ENCODE data around the gene EXOSC5.
A peak's percentile ranks its signal among the peaks of the same experiment; 100 is the strongest.
"Not testable (repeated sequence)": the region's sequence is repeated elsewhere in the genome, so short reads cannot be mapped to it uniquely, and the experiment has no call there.

EXOSC5 gene

GRCh38 chr19:41409288-41409687 lies 12.1 kb upstream of the EXOSC5 start:
- peak; percentile 66 to 75 for DNase-seq (ENCODE audit: low read depth in 1 of 2, low spot score in 1 of 2)
- peak; percentile 61; the same call in 1 of the 2 replicates for TF ChIP-seq JUND (IDR thresholded peaks at IDR 0.05; ENCODE audit: low read depth)
- in situ Hi-C loops (cut with HindIII; ENCODE audit: low pct_unique_long_range_greater_than_20kb, low sequenced_read_pairs) = no loop called here

DNA sequence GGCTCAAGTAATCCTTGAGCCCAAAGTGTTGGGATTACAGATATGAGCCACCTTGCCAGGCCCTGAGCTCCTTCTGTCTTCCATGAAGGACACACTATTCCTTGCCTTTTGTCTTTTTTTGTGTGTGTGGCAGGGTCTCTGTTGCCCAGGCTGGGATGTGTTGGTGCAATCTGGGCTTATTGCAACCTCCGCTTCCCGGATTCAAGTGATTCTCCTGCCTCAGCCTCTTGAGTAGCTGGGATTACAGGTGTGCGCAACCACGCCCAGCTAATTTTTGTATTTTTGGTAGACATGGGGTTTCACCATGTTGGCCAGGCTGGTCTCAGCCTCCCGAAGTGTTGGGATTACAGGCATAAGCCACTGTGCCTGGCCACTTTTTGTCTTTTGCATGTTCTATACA lies 11.7 kb upstream of the EXOSC5 start:
- in situ Hi-C loops (cut with HindIII; ENCODE audit: low pct_unique_long_range_greater_than_20kb, low sequenced_read_pairs); DNase-seq (ENCODE audit: low read depth in 1 of 2, low spot score in 1 of 2): not testable (repeated sequence)

DNA sequence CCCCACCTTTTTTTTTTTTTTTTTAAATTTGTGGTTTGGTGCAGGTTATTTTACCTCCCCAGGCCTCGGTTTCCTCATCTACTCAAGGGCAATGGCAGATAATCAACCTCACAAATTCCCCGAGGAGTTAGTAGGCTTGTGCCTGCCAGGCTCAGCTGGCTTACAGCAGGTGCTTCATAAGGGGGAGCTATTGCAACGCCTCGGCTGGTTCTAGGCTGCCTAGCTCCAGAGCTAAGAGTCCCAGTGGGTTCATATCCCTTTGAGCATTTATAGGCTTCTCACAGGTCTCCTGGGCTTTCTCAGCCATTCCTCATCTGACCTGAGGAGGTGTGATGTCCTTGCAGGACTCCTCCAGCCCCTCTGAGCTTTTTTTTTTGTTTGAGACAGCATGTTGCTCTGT lies 11.1 kb upstream of the EXOSC5 start:
- TF ChIP-seq JUND (IDR thresholded peaks at IDR 0.05; ENCODE audit: low read depth) = no peak
- in situ Hi-C loops (cut with HindIII; ENCODE audit: low pct_unique_long_range_greater_than_20kb, low sequenced_read_pairs) = no loop called here
- DNase-seq (ENCODE audit: low read depth in 1 of 2, low spot score in 1 of 2) = no peak

DNA sequence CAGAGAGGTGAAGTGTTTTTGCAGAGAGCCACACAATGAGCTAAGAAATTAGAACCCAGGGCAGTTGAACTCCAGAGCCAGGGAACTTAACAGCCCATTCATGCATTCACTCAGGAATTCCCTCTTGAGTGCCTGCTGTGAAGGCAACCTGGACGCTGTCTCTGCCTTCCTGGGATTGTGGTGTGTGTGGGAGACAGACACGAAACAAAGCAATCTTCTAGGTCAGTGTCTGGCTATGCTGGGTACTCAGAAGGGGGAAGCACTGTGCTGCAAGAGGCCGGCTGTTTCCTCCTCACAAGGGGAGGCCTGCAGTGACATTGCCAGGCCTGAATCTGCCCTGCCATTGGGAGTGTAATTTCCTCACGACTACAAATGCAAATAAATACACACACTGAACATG lies 10.1 kb upstream of the EXOSC5 start:
- no peak for DNase-seq (ENCODE audit: low read depth in 1 of 2, low spot score in 1 of 2)
- in situ Hi-C loops (cut with HindIII; ENCODE audit: low pct_unique_long_range_greater_than_20kb, low sequenced_read_pairs) = no loop called here
- no peak for TF ChIP-seq JUND (IDR thresholded peaks at IDR 0.05; ENCODE audit: low read depth)

DNA sequence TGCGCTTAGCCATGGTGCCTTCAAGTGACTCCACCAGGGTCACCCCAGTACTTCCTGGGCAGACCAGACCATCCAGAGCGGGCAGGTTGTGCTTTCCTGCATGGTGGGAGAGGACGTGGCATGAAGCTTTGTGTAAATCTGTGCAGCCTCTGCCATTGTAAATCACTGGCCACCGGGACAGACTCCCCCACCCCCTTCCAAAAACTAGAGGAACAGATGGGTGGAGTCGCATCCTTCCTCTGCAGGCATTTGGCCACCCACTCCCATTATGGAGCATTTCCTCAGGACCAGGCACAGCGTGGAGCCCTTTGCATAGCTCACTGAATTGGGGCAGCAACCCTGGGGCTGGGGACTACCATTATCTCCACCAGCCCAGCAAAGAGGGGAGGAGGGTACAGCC lies 8.6 kb upstream of the EXOSC5 start:
- no peak for TF ChIP-seq JUND (IDR thresholded peaks at IDR 0.05; ENCODE audit: low read depth)
- in situ Hi-C loops (cut with HindIII; ENCODE audit: low pct_unique_long_range_greater_than_20kb, low sequenced_read_pairs) = no loop called here
- no peak for DNase-seq (ENCODE audit: low read depth in 1 of 2, low spot score in 1 of 2)

DNA sequence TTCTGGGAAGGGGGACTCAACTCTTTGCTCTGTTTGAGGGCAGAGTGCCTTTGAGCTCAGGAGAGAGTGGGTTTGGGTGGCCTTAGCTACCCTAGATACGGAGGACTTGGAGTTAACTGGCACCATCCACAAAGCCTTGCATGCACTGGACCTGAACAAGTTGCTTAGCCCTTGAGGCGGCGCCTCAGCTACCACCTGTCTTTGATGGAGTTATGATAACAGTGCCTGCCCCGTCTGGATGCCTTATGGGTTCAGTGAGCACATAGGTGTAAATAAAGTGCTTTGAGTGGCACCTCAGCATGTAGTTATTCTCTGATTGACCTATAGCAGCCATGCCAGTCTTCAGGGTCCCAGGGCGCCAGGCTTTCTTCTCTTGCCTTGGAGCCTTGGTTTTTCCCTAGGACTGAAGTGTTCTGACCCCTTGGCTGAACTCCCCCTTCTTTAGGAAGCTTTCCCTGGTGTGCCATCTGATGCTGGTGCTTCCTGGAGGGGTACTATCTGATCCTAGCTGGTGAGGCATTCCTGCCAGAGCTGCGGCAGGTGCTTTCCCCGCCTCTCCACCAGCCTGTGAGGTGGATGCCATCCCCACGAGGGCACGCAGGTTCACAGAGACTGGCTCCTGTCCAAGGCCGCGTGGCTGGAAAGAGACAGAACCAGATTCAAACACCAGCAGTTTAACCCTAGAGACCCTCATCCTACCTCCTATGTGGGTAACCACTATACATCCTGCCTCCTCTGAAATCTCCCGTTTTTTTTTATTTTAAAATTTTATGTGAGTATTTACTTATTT lies 6.2 kb upstream of the EXOSC5 start:
- peak in 1 of 2 experiments; percentile 51 for DNase-seq (ENCODE audit: low read depth in 1 of 2, low spot score in 1 of 2)
- TF ChIP-seq JUND (IDR thresholded peaks at IDR 0.05; ENCODE audit: low read depth) = no peak
- in situ Hi-C loops (cut with HindIII; ENCODE audit: low pct_unique_long_range_greater_than_20kb, low sequenced_read_pairs) = no loop called here

DNA sequence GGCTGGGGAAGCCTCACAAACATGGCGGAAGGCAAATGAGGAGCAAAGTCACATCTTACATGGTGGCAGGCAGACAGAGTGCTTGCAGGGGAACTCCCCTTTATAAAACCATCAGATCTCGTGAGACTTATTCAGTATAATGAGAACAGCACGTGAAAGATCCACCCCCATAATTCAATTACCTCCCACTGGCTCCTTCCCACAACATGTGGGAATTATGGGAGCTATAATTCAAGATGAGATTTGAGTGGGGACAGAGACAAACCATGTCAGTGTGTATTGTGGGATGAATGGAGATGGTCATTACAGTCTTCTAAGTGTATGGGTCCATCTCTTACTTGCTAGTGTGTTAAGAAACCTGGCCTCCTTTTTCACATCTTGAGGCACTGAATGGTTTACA lies 4.9 kb upstream of the EXOSC5 start:
- in situ Hi-C loops (cut with HindIII; ENCODE audit: low pct_unique_long_range_greater_than_20kb, low sequenced_read_pairs) = no loop called here
- TF ChIP-seq JUND (IDR thresholded peaks at IDR 0.05; ENCODE audit: low read depth) = no peak

GRCh38 chr19:41401483-41401882 lies 4.3 kb upstream of the EXOSC5 start:
- TF ChIP-seq JUND (IDR thresholded peaks at IDR 0.05; ENCODE audit: low read depth) = no peak
- no peak for DNase-seq (ENCODE audit: low read depth in 1 of 2, low spot score in 1 of 2)
- in situ Hi-C loops (cut with HindIII; ENCODE audit: low pct_unique_long_range_greater_than_20kb, low sequenced_read_pairs) = no loop called here

More for the DNA sequence above, 4.9 kb upstream of the EXOSC5 start:
- DNase-seq (ENCODE audit: low read depth in 1 of 2, low spot score in 1 of 2) = no peak

DNA sequence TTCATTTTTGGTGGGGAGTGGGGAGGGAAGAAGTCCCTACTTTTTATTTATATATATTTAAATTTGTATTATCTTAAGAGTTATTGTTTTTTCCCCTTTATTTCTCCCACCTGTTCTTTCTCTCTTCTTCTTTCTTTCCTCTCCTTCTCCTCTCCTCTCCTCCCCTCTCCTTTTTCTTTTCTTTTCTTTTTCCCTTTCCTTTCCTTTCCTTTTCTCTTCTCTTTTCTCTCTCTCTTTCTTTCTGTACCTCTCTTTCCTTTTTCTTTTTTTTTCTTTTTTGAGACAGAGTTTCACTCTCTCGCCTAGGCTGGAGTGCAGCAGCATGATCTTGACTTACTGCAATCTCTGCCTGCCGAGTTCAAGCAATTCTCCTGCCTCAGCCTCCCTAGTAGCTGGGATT lies 2.4 kb upstream of the EXOSC5 start:
- in situ Hi-C loops (cut with HindIII; ENCODE audit: low pct_unique_long_range_greater_than_20kb, low sequenced_read_pairs) = no loop called here
- TF ChIP-seq JUND (IDR thresholded peaks at IDR 0.05; ENCODE audit: low read depth) = no peak
- no peak for DNase-seq (ENCODE audit: low read depth in 1 of 2, low spot score in 1 of 2)

- DNase-seq (ENCODE audit: low read depth in 1 of 2, low spot score in 1 of 2) = no peak
- no peak for TF ChIP-seq JUND (IDR thresholded peaks at IDR 0.05; ENCODE audit: low read depth)
- in situ Hi-C loops (cut with HindIII; ENCODE audit: low pct_unique_long_range_greater_than_20kb, low sequenced_read_pairs) = no loop called here
Observed at GRCh38 chr19:41399091-41399490, 1.9 kb upstream of the EXOSC5 start.

DNA sequence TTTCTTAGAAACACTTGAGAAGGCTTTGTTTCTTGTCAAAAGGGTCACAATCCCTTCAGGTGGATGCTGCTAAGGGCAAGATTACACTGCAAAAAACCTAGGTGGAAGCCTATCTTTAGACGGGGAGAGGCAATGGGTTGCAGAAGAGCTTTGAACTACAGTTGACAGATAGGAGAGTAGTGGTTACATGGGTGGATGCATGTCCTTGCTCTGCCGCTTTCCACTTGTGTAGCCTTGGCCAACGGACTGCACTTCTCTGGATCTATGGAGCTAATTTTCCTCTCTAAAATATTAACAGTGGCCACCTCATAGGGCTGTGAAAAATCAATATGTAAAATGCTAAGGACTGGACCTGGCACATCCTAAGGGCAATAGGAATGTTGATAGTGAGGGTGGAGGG lies 1.4 kb upstream of the EXOSC5 start:
- DNase-seq (ENCODE audit: low read depth in 1 of 2, low spot score in 1 of 2) = no peak
- no peak for TF ChIP-seq JUND (IDR thresholded peaks at IDR 0.05; ENCODE audit: low read depth)
- in situ Hi-C loops (cut with HindIII; ENCODE audit: low pct_unique_long_range_greater_than_20kb, low sequenced_read_pairs) = no loop called here

GRCh38 chr19:41398050-41398418 lies 875 bp upstream of the EXOSC5 start:
- DNase-seq (ENCODE audit: low read depth in 1 of 2, low spot score in 1 of 2) = no peak
- no peak for TF ChIP-seq JUND (IDR thresholded peaks at IDR 0.05; ENCODE audit: low read depth)
- in situ Hi-C loops (cut with HindIII; ENCODE audit: low pct_unique_long_range_greater_than_20kb, low sequenced_read_pairs) = no loop called here

DNA sequence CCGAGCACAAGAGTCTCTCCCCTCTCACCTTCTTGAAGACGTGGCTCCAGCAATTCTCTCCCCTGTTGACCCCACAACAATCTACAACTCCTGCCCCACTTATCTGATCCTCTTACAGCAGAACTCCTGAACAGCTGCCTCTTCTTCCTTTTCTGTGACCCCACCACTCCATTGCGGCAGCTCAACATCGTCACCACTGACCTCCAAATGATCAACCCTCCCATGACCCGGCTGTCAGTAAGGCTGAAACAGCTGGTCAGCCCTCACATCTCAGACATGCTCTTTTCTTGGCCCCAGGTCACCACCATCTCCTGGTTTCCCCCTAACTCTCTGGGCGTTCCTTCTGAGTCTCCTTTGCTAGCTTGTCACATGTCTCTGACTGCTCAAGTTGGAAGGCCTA lies 1.8 kb downstream of the EXOSC5 start:
- no peak for TF ChIP-seq JUND (IDR thresholded peaks at IDR 0.05; ENCODE audit: low read depth)
- in situ Hi-C loops (cut with HindIII; ENCODE audit: low pct_unique_long_range_greater_than_20kb, low sequenced_read_pairs) = no loop called here
- DNase-seq (ENCODE audit: low read depth in 1 of 2, low spot score in 1 of 2) = no peak

GRCh38 chr19:41392775-41393174 lies 4.4 kb downstream of the EXOSC5 start:
- DNase-seq (ENCODE audit: low read depth in 1 of 2, low spot score in 1 of 2) = no peak
- in situ Hi-C loops (cut with HindIII; ENCODE audit: low pct_unique_long_range_greater_than_20kb, low sequenced_read_pairs) = no loop called here
- TF ChIP-seq JUND (IDR thresholded peaks at IDR 0.05; ENCODE audit: low read depth) = no peak
